K562 (cell line): ENCODE results near the gene NASP. TPM values are rescaled to one million over a fixed set of nuclear protein-coding genes. Genes with fewer than 3 reads are reported as not detected.

Experiments used
- ATAC-seq: fragments of 200-7000 bp; cut with Tn5 transposase; 3 replicates; pipeline ENCODE4 v1.9.1; 2020; ENCODE audit warnings: moderate library complexity
- BruUV-seq: library from RNA; stranded (reverse); fragments of 400-500 nt; replicated peaks from 2 replicates; lab custom pipeline; 2021; lab: Mats Ljungman, UMichigan
- CTCF ChIA-PET: fragments of 300-600 bp; formaldehyde crosslinking; extraction: SDS; loops from one replicate; lab custom pipeline; 2021; ENCODE audit warnings: low intra/inter-chr PET ratio; lab: Yijun Ruan, JAX
- POLR2A ChIA-PET: fragments of 300-600, 350-650 bp; sonication (Branson Sonifier 250); formaldehyde crosslinking; extraction: SDS; loops from one replicate; lab custom pipeline; 2021; ENCODE audit warnings: antibody characterized with exemption, inconsistent platforms; lab: Yijun Ruan, JAX
- DNase-seq, 4 experiments: peaks; one replicate each; pipeline versions ENCODE4 v3.0.0 to v3.0.0-alpha.2; 2011 to 2018; ENCODE audit warnings: low spot score in 3 of 4, mixed read lengths in 3 of 4; ENCODE audit errors: extremely low read depth in 1 of 4
- FAIRE-seq: peaks from 2 replicates; lab custom pipeline; 2011; peaks lifted over from hg19 to GRCh38; lab: Jason Lieb, UNC
- H2AFZ ChIP-seq: 2 replicates; pipeline ENCODE4 v1.6.0; 2011; ENCODE audit warnings: low read depth, low read length, control low read depth, inconsistent platforms
- H3K27ac ChIP-seq: fragments of 200-600 bp; 3 replicates; pipeline ENCODE4 v1.8.0; 2011; ENCODE audit warnings: low read depth, mild to moderate bottlenecking, control low read depth, inconsistent platforms, low read length, moderate library complexity, mixed read lengths; ENCODE audit errors: extremely low read depth
- H3K27me3 ChIP-seq, 2 experiments: fragments of 300-600 bp in 1 of 2; 2 replicates in 1 of 2; 3 replicates in 1 of 2; pipeline versions ENCODE4 v1.6.0 to v1.8.0; 2011; ENCODE audit warnings: inconsistent platforms in 2 of 2, low read length in 2 of 2, mild to moderate bottlenecking in 1 of 2, mixed read lengths in 1 of 2, moderate library complexity in 1 of 2; ENCODE audit not compliant: control insufficient read depth in 2 of 2, insufficient read depth in 2 of 2
- H3K36me3 ChIP-seq: fragments of 300-600 bp; 3 replicates; pipeline ENCODE4 v1.8.0; 2011; ENCODE audit warnings: mild to moderate bottlenecking, low read length, inconsistent platforms; ENCODE audit not compliant: control insufficient read depth, insufficient read depth
- H3K4me1 ChIP-seq, 2 experiments: fragments of 200-600 bp in 1 of 2; replicated peaks in 1 of 2; 2 replicates in 1 of 2; 3 replicates in 1 of 2; pipeline versions ENCODE4 v1.5.1 to v1.8.0; 2011; ENCODE audit warnings: inconsistent platforms in 2 of 2, low read length in 2 of 2, mild to moderate bottlenecking in 1 of 2, mixed read lengths in 1 of 2, moderate library complexity in 1 of 2; ENCODE audit not compliant: control insufficient read depth in 2 of 2, insufficient read depth in 2 of 2
- H3K4me2 ChIP-seq: 2 replicates; pipeline ENCODE4 v1.6.1; 2011; ENCODE audit warnings: low read length, control low read depth, inconsistent platforms, mixed read lengths; ENCODE audit not compliant: insufficient read depth
- H3K4me3 ChIP-seq: fragments of 200-600 bp; sonication (generic), shearing (Covaris generic); 2 replicates; pipeline ENCODE4 v1.5.1; 2016; ENCODE audit warnings: control low read depth, inconsistent platforms
- H3K79me2 ChIP-seq: fragments of 200-600 bp; 3 replicates; pipeline ENCODE4 v1.8.0; 2011; ENCODE audit warnings: low read length, inconsistent platforms; ENCODE audit not compliant: control insufficient read depth, insufficient read depth
- H3K9ac ChIP-seq, 2 experiments: 2 replicates each; pipeline versions ENCODE4 v1.6.0 to v1.6.1; 2011; ENCODE audit warnings: low read depth in 2 of 2, low read length in 2 of 2, control low read depth in 1 of 2, inconsistent platforms in 1 of 2, mild to moderate bottlenecking in 1 of 2, mixed read lengths in 1 of 2; ENCODE audit not compliant: insufficient read depth in 1 of 2
- H3K9me1 ChIP-seq: one replicate; pipeline ENCODE4 v1.6.0; 2011; ENCODE audit warnings: inconsistent platforms, mild to moderate bottlenecking, low read length, moderate library complexity; ENCODE audit not compliant: control insufficient read depth, insufficient read depth
- H3K9me3 ChIP-seq: replicated peaks from 2 replicates; pipeline ENCODE4 v1.5.1; 2011; ENCODE audit warnings: low read depth, low read length, inconsistent platforms; ENCODE audit not compliant: control insufficient read depth, insufficient read depth
- H4K20me1 ChIP-seq: replicated peaks from 2 replicates; pipeline ENCODE4 v1.6.1; 2011; ENCODE audit warnings: low read length, inconsistent platforms, mixed read lengths; ENCODE audit not compliant: control insufficient read depth, insufficient read depth
- CBFB ChIP-seq: sonication (generic); formaldehyde crosslinking; IDR thresholded peaks from 2 replicates; pipeline ENCODE4 v1.4.0; 2020; ENCODE audit warnings: mild to moderate bottlenecking, missing genetic modification reagents
- HMG20B ChIP-seq: fragments of 250-450 bp; sonication (Bioruptor Pico); IDR thresholded peaks from 2 replicates; pipeline ENCODE4 v1.5.0; 2021; ENCODE audit warnings: mild to moderate bottlenecking
- MLX ChIP-seq, 2 experiments: fragments of 450-650 bp in 1 of 2; sonication (generic) in 1 of 2; formaldehyde crosslinking; conservative IDR thresholded peaks; 2 replicates each; pipeline versions ENCODE4 v1.4.0 to v1.8.1; 2020 to 2022; ENCODE audit warnings: mild to moderate bottlenecking in 1 of 2, missing genetic modification reagents in 1 of 2
- NR4A1 ChIP-seq, 2 experiments: fragments of 250-450 bp in 1 of 2; fragments of 450-650 bp in 1 of 2; sonication (Bioruptor Pico) in 1 of 2; IDR thresholded peaks; 2 replicates each; pipeline versions ENCODE4 v1.4.0 to v1.6.1; 2016 to 2020; ENCODE audit warnings: mild to moderate bottlenecking in 2 of 2, missing compliant biosample characterization in 1 of 2, missing genetic modification characterization in 1 of 2, moderate library complexity in 1 of 2
- PML ChIP-seq: IDR thresholded peaks from 2 replicates; pipeline ENCODE4 v1.6.1; 2012; ENCODE audit warnings: low read length, inconsistent platforms
- POLR2AphosphoS5 ChIP-seq: IDR thresholded peaks from 2 replicates; pipeline ENCODE4 v1.6.1; 2011; ENCODE audit warnings: mild to moderate bottlenecking, low read depth, low read length, moderate library complexity; ENCODE audit not compliant: control insufficient read depth, insufficient read depth
- PRMT5 ChIP-seq: sonication (generic); formaldehyde crosslinking; IDR thresholded peaks from 2 replicates; pipeline ENCODE4 v1.5.0; 2020; ENCODE audit warnings: missing genetic modification reagents
- RFX7 ChIP-seq: fragments of 250-450 bp; sonication (Bioruptor Pico); IDR thresholded peaks from 2 replicates; pipeline ENCODE4 v1.5.1; 2021; ENCODE audit warnings: mild to moderate bottlenecking
- SRSF9 ChIP-seq: fragments of 200-400 bp; formaldehyde crosslinking; IDR thresholded peaks from 2 replicates; pipeline ENCODE4 v1.6.1; 2017; ENCODE audit warnings: low read depth, low read length, borderline replicate concordance
- ZNF512 ChIP-seq: IDR thresholded peaks from 2 replicates; pipeline ENCODE4 v1.6.1; 2016; ENCODE audit warnings: missing genetic modification characterization, missing compliant biosample characterization
- WGBS: fragments of 100-300 bp; shearing (Covaris generic); methylation state at CpG from one replicate; pipeline ENCODE4 v1.1.6; 2016; ENCODE audit warnings: low coverage, mixed read lengths; ENCODE audit not compliant: insufficient coverage; ENCODE audit errors: missing lambda C conversion rate; 5-methylcytosine and 5-hydroxymethylcytosine counted together
- in situ Hi-C: fragments of 300-500 bp; cut with MboI; formaldehyde crosslinking; loops from 4 replicates; pipeline ENCODE4 v1.15.0; 2018; ENCODE audit warnings: inconsistent platforms, mixed read lengths
- intact Hi-C: fragments of 100-400 bp; cut with micrococcal nuclease; formaldehyde crosslinking; loops from 2 replicates; pipeline ENCODE4 v1.14.2; 2022
- polyA plus RNA-seq, 8 experiments: library from polyadenylated mRNA; depleted of rRNA in 4 of 8; stranded (reverse) in 5 of 8; unstranded in 3 of 8; fragments of >200 nt; fragmentation: Nextera tagmentation in 2 of 8; fragmentation: Illumina TruSeq in 1 of 8; extraction: Ambion mirVana in 2 of 8; extraction: Trizol in 1 of 8; gene quantifications; 2 replicates each; pipeline versions ENCODE4 v1.2.1 to v1.2.3, GENCODE V29; 2011 to 2014; ENCODE audit warnings: inconsistent platforms in 1 of 8, missing spikeins in 1 of 8
- total RNA-seq, 7 experiments: library from RNA; depleted of rRNA in 6 of 7; stranded (reverse); fragments of >200 nt in 6 of 7; fragmentation: Illumina TruSeq in 2 of 7; extraction: Trizol in 2 of 7; gene quantifications; 2 replicates each; pipeline versions ENCODE4 v1.2.1 to v1.2.3, GENCODE V29; 2011 to 2021; ENCODE audit warnings: low replicate concordance in 1 of 7
- TF ChIP-seq, protein P1 (sequence below): fragments of 450-650 bp; IDR thresholded peaks from one replicate; pipeline ENCODE4 v1.6.1; 2018; ENCODE audit warnings: mild to moderate bottlenecking, moderate library complexity; ENCODE audit not compliant: partially characterized antibody

The NASP gene
- total and polyA plus RNA-seq, 9 of the 15 experiments (the other 6 are each of a cell fraction or from before 2014, with no cell fraction given), result 199 to 578 (median 419) TPM

DNA sequence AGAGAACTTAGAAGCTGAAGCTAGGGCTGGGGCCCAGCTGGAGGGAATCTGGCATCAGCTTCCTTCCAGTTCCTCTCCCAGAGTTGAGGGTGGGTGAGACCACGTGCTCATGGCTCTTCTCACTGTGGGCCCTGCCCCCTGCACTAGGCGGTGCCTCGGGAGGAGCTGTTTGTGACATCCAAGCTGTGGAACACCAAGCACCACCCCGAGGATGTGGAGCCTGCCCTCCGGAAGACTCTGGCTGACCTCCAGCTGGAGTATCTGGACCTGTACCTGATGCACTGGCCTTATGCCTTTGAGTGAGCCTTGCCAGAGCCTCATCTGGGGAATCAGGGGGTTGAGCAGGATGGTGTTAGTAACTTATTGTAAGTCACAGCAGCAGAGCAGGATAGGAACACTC is 17.1 kb upstream of the NASP start:
- Histone ChIP-seq H3K4me1 (peaks cover 3 to 7% of the 10 kb centered on the region in 2 experiments; a peak in 3 of 5 replicates), H3K79me2 (0 out of 3 replicates have a peak, but pooled peaks cover 4% of the 10 kb centered on the region), H3K4me3 (no peak overlapping the region), H3K36me3 (peaks cover 79% of the 10 kb centered on the region), H3K27me3 (no peaks in the 10 kb centered on the region), H3K27ac (no peak overlapping the region), H3K9me3 (no peaks in the 10 kb centered on the region), H3K9me1 (no peaks in the 10 kb centered on the region), H3K4me2 (no peak overlapping the region), H3K9ac (no peak overlapping the region), H2AFZ (no peak overlapping the region)
- ATAC-seq, result no peak
- in situ Hi-C loops, result loop anchor here (5.0 kb wide), 1 partner anchor 54 kb away; no protein-coding TSS in a partner anchor
- FAIRE-seq, result no peak
- DNase-seq, result no peak
- CTCF ChIA-PET, result no interaction called here
- POLR2A ChIA-PET, result interaction anchor here (0.6 to 10.3 kb wide), 9 partner anchors 10 to 226 kb away, joined by 3 to 135 read pairs (median 6); partner anchors contain the start of genes MUTYH, NASP, PRDX1 and TOE1
- BruUV-seq, result no TSS peak
- WGBS, result 96% methylated on average over 5 of the region's 5 CpGs
- TF ChIP-seq POLR2AphosphoS5, result no peak
- TF ChIP-seq MLX (CRISPR knock-in tag; conservative IDR thresholded peaks at IDR 0.05), result 0 out of 4 replicates have a peak, but pooled peaks of 1 of the 2 experiments have one; percentile 11
- TF ChIP-seq, all 486 proteins: peak for 1
- intact Hi-C loops, result no loop called here
- peaks cover 7% of the 10 kb centered on the region; the same call in 1 of the 2 replicates for H4K20me1 ChIP-seq

GRCh38 chr1:45567911-45568310 is 15.9 kb upstream of the NASP start:
- Histone ChIP-seq H3K36me3 (peaks cover 69% of the 10 kb centered on the region), H3K27me3 (no peaks in the 10 kb centered on the region), H3K4me2 (no peak overlapping the region), H3K4me3 (no peak overlapping the region), H3K4me1 (peaks cover 3 to 8% of the 10 kb centered on the region in 2 experiments; a peak in 3 of 5 replicates), H3K9ac (no peak overlapping the region), H4K20me1 (peaks cover 7% of the 10 kb centered on the region; the same call in 1 of the 2 replicates), H2AFZ (no peak overlapping the region), H3K9me3 (no peaks in the 10 kb centered on the region), H3K79me2 (no peaks in the 10 kb centered on the region), H3K27ac (no peak overlapping the region), H3K9me1 (no peaks in the 10 kb centered on the region)
- in situ Hi-C loops (loop anchor here (5.0 kb wide), 1 partner anchor 56 kb away; no protein-coding TSS in a partner anchor), intact Hi-C loops (no loop called here)
- DNase-seq, result no peak
- FAIRE-seq, result no peak
- 88% methylated on average over 7 of the region's 7 CpGs for WGBS
- ATAC-seq, result no peak
- no TSS peak for BruUV-seq
- ChIA-PET POLR2A (interaction anchor here (1.1 to 10.3 kb wide), 6 partner anchors 15 to 67 kb away, joined by 3 to 135 read pairs (median 12); partner anchors contain the start of genes AKR1A1, MMACHC, NASP and PRDX1), CTCF (interaction anchor here (0.6 kb wide), 1 partner anchor 639 kb away, joined by 5 read pairs; no protein-coding TSS in a partner anchor)
- TF ChIP-seq NR4A1 (CRISPR knock-in tag; IDR thresholded peaks at IDR 0.05) (no peak), NR4A1 (tag; IDR thresholded peaks at IDR 0.05) (no peak), CBFB (CRISPR knock-in tag) (no peak), RFX7 (CRISPR knock-in tag) (no peak), HMG20B (CRISPR knock-in tag) (no peak), PRMT5 (CRISPR knock-in tag) (no peak), SRSF9 (no peak), PML (no peak), ZNF512 (tag) (no peak)
- TF ChIP-seq, protein P1, sequence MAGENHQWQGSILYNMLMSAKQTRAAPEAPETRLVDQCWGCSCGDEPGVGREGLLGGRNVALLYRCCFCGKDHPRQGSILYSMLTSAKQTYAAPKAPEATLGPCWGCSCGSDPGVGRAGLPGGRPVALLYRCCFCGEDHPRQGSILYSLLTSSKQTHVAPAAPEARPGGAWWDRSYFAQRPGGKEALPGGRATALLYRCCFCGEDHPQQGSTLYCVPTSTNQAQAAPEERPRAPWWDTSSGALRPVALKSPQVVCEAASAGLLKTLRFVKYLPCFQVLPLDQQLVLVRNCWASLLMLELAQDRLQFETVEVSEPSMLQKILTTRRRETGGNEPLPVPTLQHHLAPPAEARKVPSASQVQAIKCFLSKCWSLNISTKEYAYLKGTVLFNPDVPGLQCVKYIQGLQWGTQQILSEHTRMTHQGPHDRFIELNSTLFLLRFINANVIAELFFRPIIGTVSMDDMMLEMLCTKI, result no peak
